WERI-Rb-1 (cell line): ENCODE data around the gene RAB8A.

Experiments
- DNase-seq: peaks from one replicate; pipeline ENCODE4 v3.0.0-alpha.2; 2020
- H3K27ac ChIP-seq: fragments of 250-450 bp; sonication (Bioruptor Pico); 2 replicates; pipeline ENCODE4 v1.5.1; 2020; ENCODE audit warnings: mild to moderate bottlenecking, moderate library complexity
- H3K27me3 ChIP-seq: fragments of 250-450 bp; sonication (Bioruptor Pico); 2 replicates; pipeline ENCODE4 v1.5.1; 2021; ENCODE audit warnings: mild to moderate bottlenecking, low read depth, moderate library complexity; ENCODE audit not compliant: insufficient read depth, severe bottlenecking
- H3K36me3 ChIP-seq: fragments of 250-450 bp; sonication (Bioruptor Pico); 2 replicates; pipeline ENCODE4 v1.5.1; 2020; ENCODE audit warnings: mild to moderate bottlenecking, moderate library complexity
- H3K4me3 ChIP-seq: 2 replicates; pipeline ENCODE4 v1.5.1; 2011; ENCODE audit warnings: low read depth, mild to moderate bottlenecking, control low read depth, low read length
- H3K9me3 ChIP-seq: fragments of 250-450 bp; sonication (Bioruptor Pico); 2 replicates; pipeline ENCODE4 v1.5.1; 2021; ENCODE audit warnings: mild to moderate bottlenecking, moderate library complexity; ENCODE audit not compliant: severe bottlenecking
- TF ChIP-seq, protein P1 (sequence below): IDR thresholded peaks from 2 replicates; pipeline ENCODE4 v1.5.1; 2011; ENCODE audit warnings: low read depth, mild to moderate bottlenecking, control low read depth, inconsistent platforms, low read length

The RAB8A gene

DNA sequence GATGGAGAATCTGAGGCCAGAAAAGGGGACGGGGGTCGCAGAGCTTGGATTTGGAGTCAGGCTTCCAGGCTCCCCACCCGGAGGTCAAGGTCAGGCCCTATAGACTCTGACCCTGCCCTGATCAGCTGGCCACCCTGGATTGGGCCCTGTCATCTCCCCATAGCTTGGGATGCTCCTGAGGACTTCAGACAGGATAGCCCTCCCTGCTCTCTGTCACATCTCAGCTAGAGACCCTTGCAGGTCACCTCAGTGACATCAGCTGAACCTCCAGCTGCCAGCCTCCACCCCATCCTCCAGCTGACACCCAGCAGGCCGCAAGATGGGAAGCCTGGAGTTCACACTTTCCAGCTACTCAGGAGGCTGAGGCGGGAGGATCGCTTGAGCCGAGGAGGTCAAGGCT is 38.2 kb upstream of the RAB8A start:
- no peak overlapping the region for H3K27ac ChIP-seq
- no peak for DNase-seq
- no peak overlapping the region for H3K4me3 ChIP-seq
- no peaks in the 10 kb centered on the region for H3K9me3 ChIP-seq
- H3K27me3 ChIP-seq, result no peaks in the 10 kb centered on the region
- 0 out of 2 replicates have a peak, but pooled peaks cover 2% of the 10 kb centered on the region for H3K36me3 ChIP-seq
- TF ChIP-seq, protein P1, sequence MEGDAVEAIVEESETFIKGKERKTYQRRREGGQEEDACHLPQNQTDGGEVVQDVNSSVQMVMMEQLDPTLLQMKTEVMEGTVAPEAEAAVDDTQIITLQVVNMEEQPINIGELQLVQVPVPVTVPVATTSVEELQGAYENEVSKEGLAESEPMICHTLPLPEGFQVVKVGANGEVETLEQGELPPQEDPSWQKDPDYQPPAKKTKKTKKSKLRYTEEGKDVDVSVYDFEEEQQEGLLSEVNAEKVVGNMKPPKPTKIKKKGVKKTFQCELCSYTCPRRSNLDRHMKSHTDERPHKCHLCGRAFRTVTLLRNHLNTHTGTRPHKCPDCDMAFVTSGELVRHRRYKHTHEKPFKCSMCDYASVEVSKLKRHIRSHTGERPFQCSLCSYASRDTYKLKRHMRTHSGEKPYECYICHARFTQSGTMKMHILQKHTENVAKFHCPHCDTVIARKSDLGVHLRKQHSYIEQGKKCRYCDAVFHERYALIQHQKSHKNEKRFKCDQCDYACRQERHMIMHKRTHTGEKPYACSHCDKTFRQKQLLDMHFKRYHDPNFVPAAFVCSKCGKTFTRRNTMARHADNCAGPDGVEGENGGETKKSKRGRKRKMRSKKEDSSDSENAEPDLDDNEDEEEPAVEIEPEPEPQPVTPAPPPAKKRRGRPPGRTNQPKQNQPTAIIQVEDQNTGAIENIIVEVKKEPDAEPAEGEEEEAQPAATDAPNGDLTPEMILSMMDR, result no peak

DNA sequence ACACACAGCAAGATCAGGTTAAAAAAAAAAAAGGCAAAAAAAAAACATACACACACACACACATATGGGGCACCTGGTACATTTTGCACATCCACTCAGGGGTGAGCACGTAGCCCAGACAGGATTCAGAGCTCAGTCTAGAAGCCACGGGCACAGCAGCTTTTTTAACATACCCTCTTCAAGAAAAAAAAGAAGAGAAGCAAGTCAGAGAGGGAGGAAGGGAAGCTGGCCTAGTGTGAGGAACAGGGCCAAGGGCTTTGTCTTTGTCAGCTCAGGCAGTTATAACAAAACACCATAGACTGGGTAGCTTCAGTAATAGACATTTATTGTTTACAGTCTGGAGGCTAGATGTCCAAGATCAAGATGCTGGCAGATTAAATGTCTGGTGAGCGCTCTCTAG is 37.7 kb upstream of the RAB8A start:
- DNase-seq, result no peak
- Histone ChIP-seq H3K27ac (no peak overlapping the region), H3K9me3 (no peaks in the 10 kb centered on the region)

DNA sequence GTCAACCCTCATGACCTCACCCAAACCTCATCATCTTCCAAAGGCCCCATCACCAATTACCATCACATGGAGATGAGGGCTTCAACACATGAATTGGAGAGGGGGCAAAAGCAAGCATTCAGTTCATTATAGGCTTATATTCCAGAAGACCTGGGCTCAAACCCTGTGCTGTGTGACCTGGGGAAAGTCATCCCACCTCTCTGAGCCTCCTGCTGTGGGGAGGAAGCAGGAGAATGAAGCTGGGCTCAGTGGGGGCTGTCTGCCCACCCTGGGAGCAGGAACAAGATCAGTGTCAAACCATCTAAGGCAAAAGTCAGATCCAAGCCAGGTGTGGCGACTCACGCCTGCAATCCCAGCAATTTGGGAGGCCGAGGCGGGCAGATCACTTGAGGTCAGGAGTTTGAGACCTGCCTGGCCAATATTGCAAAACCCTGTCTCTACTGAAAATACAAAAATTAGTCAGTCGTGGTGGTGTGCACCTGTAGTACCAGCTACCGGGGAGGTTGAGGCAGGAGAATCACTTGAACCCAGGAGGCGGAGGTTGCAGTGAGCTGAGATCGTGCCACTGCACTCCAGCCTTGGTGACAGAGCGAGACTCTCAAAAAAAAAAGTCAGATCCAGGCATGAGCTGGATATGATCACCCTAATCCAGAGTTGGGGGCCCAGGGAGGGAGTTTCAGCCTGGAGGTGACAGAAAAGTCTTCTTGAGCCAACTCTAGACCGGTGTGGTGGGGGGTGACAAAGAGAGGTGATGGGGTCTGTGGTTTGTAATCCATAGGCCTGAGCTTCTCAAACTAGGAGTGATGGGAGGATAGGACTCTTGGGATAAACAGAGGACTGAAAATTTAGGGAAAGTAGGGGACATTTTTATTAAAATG is 37.0 kb upstream of the RAB8A start:
- Histone ChIP-seq H3K4me3 (no peak overlapping the region), H3K27me3 (no peaks in the 10 kb centered on the region), H3K36me3 (peaks cover 2% of the 10 kb centered on the region; the same call in 1 of the 2 replicates), H3K27ac (no peak overlapping the region), H3K9me3 (no peaks in the 10 kb centered on the region)
- TF ChIP-seq, protein P1, result no peak
- no peak for DNase-seq

More for the DNA sequence above, 37.7 kb upstream of the RAB8A start:
- TF ChIP-seq, protein P1, result no peak
- Histone ChIP-seq H3K4me3 (no peak overlapping the region), H3K36me3 (0 out of 2 replicates have a peak, but pooled peaks cover 2% of the 10 kb centered on the region), H3K27me3 (no peaks in the 10 kb centered on the region)

DNA sequence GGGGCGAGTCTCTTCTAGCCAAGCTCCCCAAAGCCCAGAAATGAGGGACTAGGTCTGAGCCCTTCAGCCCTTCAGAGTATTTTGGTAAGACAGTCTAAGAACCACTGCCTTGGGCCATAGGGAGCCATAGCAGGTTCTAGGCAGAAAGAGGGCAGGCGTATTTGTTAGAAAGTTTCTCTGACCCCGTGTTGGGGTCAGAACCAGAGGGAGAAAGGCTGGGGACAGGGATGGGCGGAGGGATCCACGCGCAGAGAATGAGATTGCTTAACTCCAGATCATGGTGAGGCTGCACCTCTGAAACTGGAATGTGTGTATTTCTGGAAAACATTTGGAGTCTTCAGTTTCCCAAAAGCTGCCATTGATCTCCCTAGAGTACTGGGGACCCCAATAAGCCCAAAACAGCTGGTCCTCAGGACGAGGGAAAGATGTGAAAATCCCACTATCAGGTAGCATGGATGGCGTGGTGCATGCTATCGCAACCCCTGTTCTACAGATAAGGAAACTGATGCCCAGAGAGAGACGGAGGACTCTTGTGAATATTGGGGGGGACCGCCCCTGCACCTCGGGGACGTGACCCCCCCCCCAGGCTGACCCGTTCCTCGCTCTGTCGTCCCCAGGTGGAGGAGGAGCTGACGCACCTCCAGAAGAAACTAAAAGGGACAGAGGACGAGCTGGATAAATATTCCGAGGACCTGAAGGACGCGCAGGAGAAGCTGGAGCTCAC is 36.1 kb upstream of the RAB8A start:
- no peaks in the 10 kb centered on the region for H3K27me3 ChIP-seq
- TF ChIP-seq, protein P1, result no peak
- H3K9me3 ChIP-seq, result no peaks in the 10 kb centered on the region
- H3K36me3 ChIP-seq, result peaks cover 7% of the 10 kb centered on the region
- no peak for DNase-seq
- peak overlapping the region; percentile 85 for H3K4me3 ChIP-seq
- H3K27ac ChIP-seq, result no peak overlapping the region; the same call in 1 of the 2 replicates

DNA sequence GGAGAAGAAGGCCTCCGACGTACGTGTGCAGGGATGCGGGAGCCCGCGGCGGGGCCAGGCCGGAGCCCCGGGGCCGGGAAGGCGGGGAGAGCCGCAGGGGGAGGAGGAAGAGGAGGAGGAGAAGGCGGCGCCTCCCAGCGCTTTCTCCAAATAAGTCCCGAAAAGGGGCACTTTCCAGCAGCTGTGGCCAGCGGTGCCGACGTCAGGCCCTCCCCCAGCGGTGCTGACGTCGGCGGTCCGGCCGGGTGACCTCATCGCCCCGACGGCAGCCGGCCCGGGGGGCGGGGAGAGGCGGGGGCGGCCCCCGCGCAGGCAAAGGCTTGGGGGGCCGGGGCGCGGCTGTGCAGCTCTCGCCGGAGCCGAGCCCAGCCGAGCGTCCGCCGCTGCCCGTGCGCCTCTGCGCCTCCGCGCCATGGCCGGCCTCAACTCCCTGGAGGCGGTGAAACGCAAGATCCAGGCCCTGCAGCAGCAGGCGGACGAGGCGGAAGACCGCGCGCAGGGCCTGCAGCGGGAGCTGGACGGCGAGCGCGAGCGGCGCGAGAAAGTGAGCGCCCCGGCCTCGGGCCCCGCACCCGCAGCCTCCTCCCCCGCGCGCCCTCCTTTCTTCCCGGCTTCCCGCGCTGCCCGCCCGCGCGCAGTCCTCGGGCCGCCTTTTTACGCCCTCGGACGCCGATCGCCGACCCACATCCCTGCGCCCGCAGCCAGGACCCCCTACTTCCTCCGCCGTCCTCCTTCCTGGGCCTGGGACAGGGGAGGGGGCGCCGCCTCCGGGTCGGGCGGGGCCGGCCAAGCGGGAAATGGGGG is 35.3 kb upstream of the RAB8A start, which contains the start of gene TPM4:
TSS of gene TPM4 (plus strand) at position 342 of the 804 bp plus-strand sequence. CDS start at position 413, 71 bp downstream.
- Histone ChIP-seq H3K9me3 (no peaks in the 10 kb centered on the region), H3K27ac (peak within 1 kb of the TSS; percentile 95), H3K27me3 (no peaks in the 10 kb centered on the region), H3K4me3 (peak within 1 kb of the TSS; percentile 85), H3K36me3 (peaks cover 14% of the 10 kb centered on the region)
- TF ChIP-seq, protein P1, result no peak
- peak; percentile 59 for DNase-seq
